ENCODE measurements around the gene STRIP1. TPM values are rescaled to one million over a fixed set of nuclear protein-coding genes. Genes with fewer than 3 reads are reported as not detected.
A peak's percentile ranks its signal among the peaks of the same experiment; 100 is the strongest.

Gene STRIP1
- total RNA-seq, 1 donor from 2014 or later = 20.0 TPM

- no peaks in the 10 kb centered on the region for H3K4me1 ChIP-seq
- intact Hi-C loops (cut with DNase I) = no loop called here
- no peaks in the 10 kb centered on the region for H3K27me3 ChIP-seq
- peaks cover 53 to 83% of the 10 kb centered on the region in 2 donors for H3K36me3 ChIP-seq
- no peak overlapping the region for H3K27ac ChIP-seq
- TF ChIP-seq CTCF (IDR thresholded peaks at IDR 0.05) = no peak
- H3K9me3 ChIP-seq = no peaks in the 10 kb centered on the region
- no peak for DNase-seq (ENCODE audit: low spot score in 2 of 2)
- H3K4me3 ChIP-seq = no peak overlapping the region
Measured at GRCh38 chr1:110056776-110057175, 22.4 kb downstream of the STRIP1 start.

DNA sequence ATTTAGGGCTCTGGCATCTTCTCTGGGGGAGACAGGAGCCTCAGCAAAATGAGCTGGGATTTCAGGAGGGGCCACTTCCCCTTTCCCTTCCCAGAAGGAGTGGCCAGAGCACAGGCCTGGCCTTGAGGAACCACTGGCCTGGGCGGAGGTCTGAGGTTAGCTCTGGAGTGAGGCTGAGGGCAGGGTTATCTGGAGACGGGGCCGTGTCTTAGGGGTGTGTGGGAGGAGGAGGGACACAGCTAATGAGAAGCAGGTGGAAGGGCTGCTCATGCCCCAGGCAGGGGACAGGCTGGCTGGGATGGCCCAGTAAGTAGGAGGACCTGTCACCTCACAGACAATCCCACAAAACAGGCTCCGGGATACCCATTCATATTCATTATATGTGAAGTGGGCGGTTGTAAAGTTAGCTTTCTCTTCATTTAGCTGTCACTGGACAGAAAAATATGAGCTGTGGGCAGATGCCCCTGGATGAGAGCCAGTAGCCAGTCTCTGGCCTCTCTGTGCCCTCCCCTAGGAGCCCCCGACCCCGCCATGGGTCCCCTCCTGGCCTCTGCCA lies 23.6 kb downstream of the STRIP1 start:
- Histone ChIP-seq H3K4me1 (no peaks in the 10 kb centered on the region), H3K9me3 (no peaks in the 10 kb centered on the region), H3K27me3 (no peaks in the 10 kb centered on the region), H3K36me3 (peaks cover 41 to 70% of the 10 kb centered on the region in 2 donors), H3K27ac (no peak overlapping the region), H3K4me3 (no peak overlapping the region)
- intact Hi-C loops (cut with DNase I) = no loop called here
- DNase-seq (ENCODE audit: low spot score in 2 of 2) = no peak
- TF ChIP-seq CTCF (IDR thresholded peaks at IDR 0.05) = no peak

GRCh38 chr1:110058591-110058990 lies 24.2 kb downstream of the STRIP1 start:
- DNase-seq (ENCODE audit: low spot score in 2 of 2) = no peak
- H3K27ac ChIP-seq = no peak overlapping the region
- intact Hi-C loops (cut with DNase I) = no loop called here
- no peaks in the 10 kb centered on the region for H3K27me3 ChIP-seq
- H3K36me3 ChIP-seq = peaks cover 35 to 65% of the 10 kb centered on the region in 2 donors
- no peaks in the 10 kb centered on the region for H3K4me1 ChIP-seq
- H3K4me3 ChIP-seq = no peak overlapping the region
- TF ChIP-seq CTCF (IDR thresholded peaks at IDR 0.05) = no peak
- no peaks in the 10 kb centered on the region for H3K9me3 ChIP-seq

DNA sequence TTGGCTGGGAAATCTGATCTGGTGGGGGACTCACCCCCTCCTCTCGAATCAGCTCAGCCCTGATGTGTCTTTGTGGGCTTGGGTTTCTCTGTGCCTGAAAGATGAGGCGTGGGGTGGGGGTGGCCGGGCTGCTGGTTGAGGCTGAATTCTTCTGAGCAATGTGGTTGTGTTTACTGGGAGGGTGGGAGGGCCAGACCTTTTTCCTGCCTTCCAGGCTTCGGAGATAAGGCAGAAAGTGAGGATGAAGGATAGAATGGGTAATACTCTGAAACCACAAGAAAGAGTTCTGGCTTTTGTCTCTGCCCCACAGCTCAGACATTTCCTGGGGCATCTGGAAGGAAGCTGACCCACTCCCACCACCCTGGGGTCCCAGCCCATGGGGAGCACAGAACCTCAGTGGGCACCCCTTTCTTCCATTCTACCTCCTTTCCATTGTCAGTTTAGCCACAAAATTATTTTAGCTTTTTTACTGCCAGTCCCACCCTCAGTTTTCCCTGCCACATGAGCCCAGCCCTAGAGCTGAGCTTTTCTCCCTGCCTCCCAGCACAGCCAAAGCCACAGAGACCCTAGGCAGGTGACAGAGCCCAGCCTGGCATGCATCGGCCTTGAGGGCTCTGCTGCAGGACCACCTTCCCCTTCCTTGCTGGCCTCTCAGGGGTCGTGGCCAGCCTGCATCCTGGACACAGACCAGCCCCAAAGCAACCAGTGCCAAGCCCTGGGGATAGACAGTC lies 24.9 kb downstream of the STRIP1 start:
- no peak for DNase-seq (ENCODE audit: low spot score in 2 of 2)
- Histone ChIP-seq H3K9me3 (no peaks in the 10 kb centered on the region), H3K4me1 (no peaks in the 10 kb centered on the region), H3K27me3 (no peaks in the 10 kb centered on the region), H3K4me3 (no peak overlapping the region), H3K36me3 (peaks cover 29 to 58% of the 10 kb centered on the region in 2 donors), H3K27ac (no peak overlapping the region)
- no peak for TF ChIP-seq CTCF (IDR thresholded peaks at IDR 0.05)
- intact Hi-C loops (cut with DNase I) = no loop called here

- peaks cover 21 to 49% of the 10 kb centered on the region in 2 donors for H3K36me3 ChIP-seq
- no peaks in the 10 kb centered on the region for H3K27me3 ChIP-seq
- H3K9me3 ChIP-seq = no peaks in the 10 kb centered on the region
- no peaks in the 10 kb centered on the region for H3K4me1 ChIP-seq
- intact Hi-C loops (cut with DNase I) = no loop called here
- DNase-seq (ENCODE audit: low spot score in 2 of 2) = no peak
- H3K4me3 ChIP-seq = no peak overlapping the region
- TF ChIP-seq CTCF (IDR thresholded peaks at IDR 0.05) = peak in 2 of 3 experiments; percentile 49 to 56
- H3K27ac ChIP-seq = no peak overlapping the region
Measured at GRCh38 chr1:110060034-110060661, 25.7 kb downstream of the STRIP1 start.

Measured in ascending aorta (tissue), 2 donors.